Measurements from ENCODE around the gene ARHGEF1. TPM values are rescaled to one million over a fixed set of nuclear protein-coding genes. Genes with fewer than 3 reads are reported as not detected.
"Not testable (repeated sequence)": the region's sequence is repeated elsewhere in the genome, so short reads cannot be mapped to it uniquely, and the experiment has no call there.

Gene ARHGEF1
- total RNA-seq, 2 donors from 2014 or later, result 57.1 to 65.6 TPM

DNA sequence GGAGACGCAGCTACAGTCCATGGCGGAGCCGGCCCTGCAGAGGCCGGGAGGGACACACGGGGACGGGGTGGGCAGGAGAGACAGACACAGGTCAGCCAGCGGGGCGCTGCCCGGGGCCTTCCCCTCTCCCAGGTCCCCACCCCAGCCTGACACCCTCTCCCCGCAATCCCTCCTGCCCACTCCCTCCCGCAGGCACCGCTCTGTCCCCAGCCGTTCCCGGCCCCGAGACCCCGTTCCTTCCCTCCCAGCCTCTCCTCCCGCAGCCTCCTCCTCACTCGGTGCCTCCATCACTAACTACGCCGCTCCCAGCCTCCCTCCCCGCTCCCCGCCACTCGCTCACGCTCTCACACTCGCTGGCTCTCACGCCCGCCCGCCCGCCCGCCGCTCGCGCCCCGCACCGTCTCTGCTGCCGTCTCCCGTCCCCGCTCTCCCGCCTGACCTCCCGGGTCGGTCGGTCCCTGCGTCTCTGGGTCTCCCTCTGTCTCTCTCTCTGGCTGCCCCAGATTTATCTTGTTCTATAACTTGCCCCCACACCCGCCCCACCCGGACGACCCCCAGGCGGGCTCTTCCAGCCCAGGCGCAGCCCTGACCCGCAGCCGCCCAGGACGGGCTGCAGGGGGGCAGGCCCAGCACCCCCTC, 30.0 kb downstream of the ARHGEF1 start:
- H3K27me3 ChIP-seq (replicated peaks; ENCODE audit: insufficient read depth), result peaks cover 14% of the 10 kb centered on the region
- H3K4me3 ChIP-seq, result no peak overlapping the region
- no peak for DNase-seq (ENCODE audit: low spot score)
- TF ChIP-seq POLR2AphosphoS5 (IDR thresholded peaks at IDR 0.05) (no peak), CTCF (IDR thresholded peaks at IDR 0.05) (no peak), POLR2A (IDR thresholded peaks at IDR 0.05) (no peak)
- no peak overlapping the region for H3K27ac ChIP-seq
- intact Hi-C loops (cut with DNase I), result no loop called here
- H3K4me1 ChIP-seq (replicated peaks), result no peaks in the 10 kb centered on the region
- H3K9me3 ChIP-seq, result no peaks in the 10 kb centered on the region
- 2% methylated on average over 51 of the region's 51 CpGs for WGBS
- no peaks in the 10 kb centered on the region for H3K36me3 ChIP-seq

- Histone ChIP-seq H3K27me3 (replicated peaks; ENCODE audit: insufficient read depth) (peaks cover 14% of the 10 kb centered on the region), H3K4me3 (no peak overlapping the region), H3K9me3 (no peaks in the 10 kb centered on the region), H3K36me3 (no peaks in the 10 kb centered on the region), H3K4me1 (replicated peaks) (no peaks in the 10 kb centered on the region), H3K27ac (no peak overlapping the region)
- TF ChIP-seq POLR2AphosphoS5 (IDR thresholded peaks at IDR 0.05) (no peak), CTCF (IDR thresholded peaks at IDR 0.05) (no peak), POLR2A (IDR thresholded peaks at IDR 0.05) (no peak)
- no peak for DNase-seq (ENCODE audit: low spot score)
- intact Hi-C loops (cut with DNase I), result no loop called here
- 7% methylated on average over 21 of the region's 21 CpGs for WGBS
These were observed 30.8 kb downstream of the ARHGEF1 start for GRCh38 chr19:41913538-41914423.

- H3K4me1 ChIP-seq (replicated peaks); H3K4me3 ChIP-seq; intact Hi-C loops (cut with DNase I); H3K27ac ChIP-seq; H3K36me3 ChIP-seq; H3K9me3 ChIP-seq; DNase-seq (ENCODE audit: low spot score): not testable (repeated sequence)
- H3K27me3 ChIP-seq (replicated peaks; ENCODE audit: insufficient read depth), result peaks cover 14% of the 10 kb centered on the region
- 0% methylated on average over 2 of the region's 5 CpGs for WGBS
These were observed 31.4 kb downstream of the ARHGEF1 start for GRCh38 chr19:41914424-41914834.

GRCh38 chr19:41915021-41915775, 32.2 kb downstream of the ARHGEF1 start:
- no peak for TF ChIP-seq CTCF (IDR thresholded peaks at IDR 0.05)
- no peak for DNase-seq (ENCODE audit: low spot score)
- Histone ChIP-seq H3K27ac (no peak overlapping the region), H3K27me3 (replicated peaks; ENCODE audit: insufficient read depth) (peaks cover 14% of the 10 kb centered on the region), H3K36me3 (no peaks in the 10 kb centered on the region), H3K9me3 (no peaks in the 10 kb centered on the region), H3K4me1 (replicated peaks) (no peaks in the 10 kb centered on the region), H3K4me3 (no peak overlapping the region)
- 4% methylated on average over 38 of the region's 38 CpGs for WGBS
- intact Hi-C loops (cut with DNase I), result no loop called here

DNA sequence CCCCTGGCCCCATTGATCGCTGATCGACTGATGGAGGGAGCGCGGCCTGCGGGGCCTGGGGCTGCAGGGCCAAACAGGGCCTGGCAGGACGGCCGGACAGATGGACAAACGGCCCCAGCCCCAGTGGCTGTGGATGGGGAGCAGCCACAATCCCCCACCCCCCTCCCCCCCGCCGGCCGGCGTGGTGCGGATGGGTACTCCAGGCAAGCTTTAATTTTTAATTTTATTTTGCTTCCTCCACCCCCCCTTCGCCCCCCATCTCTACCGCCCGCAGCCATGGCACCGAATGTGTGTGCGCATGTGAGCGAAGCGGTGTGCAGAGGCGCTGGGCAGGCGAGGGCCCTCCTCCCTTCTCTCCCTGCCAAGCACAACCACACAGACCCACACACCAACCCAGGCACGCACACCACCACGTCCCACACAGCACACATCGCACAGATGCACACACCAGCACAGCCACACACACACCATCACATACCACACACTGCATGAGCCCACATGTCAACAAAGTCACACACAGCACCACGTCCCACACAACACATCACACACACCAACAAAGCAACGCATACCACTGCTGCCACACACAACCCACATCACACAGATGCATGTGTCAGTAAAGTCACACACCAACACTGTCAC, 32.9 kb downstream of the ARHGEF1 start:
- Histone ChIP-seq H3K4me3 (no peak overlapping the region), H3K27ac (no peak overlapping the region), H3K27me3 (replicated peaks; ENCODE audit: insufficient read depth) (peaks cover 14% of the 10 kb centered on the region), H3K9me3 (no peaks in the 10 kb centered on the region), H3K36me3 (no peaks in the 10 kb centered on the region), H3K4me1 (replicated peaks) (no peaks in the 10 kb centered on the region)
- DNase-seq (ENCODE audit: low spot score), result no peak
- intact Hi-C loops (cut with DNase I), result no loop called here
- WGBS, result 36% methylated on average over 26 of the region's 27 CpGs
- no peak for TF ChIP-seq CTCF (IDR thresholded peaks at IDR 0.05)

Measured in prostate gland (tissue), 2 donors.